Naive thymus-derived CD4-positive, alpha-beta T cell (primary cell): ENCODE results near the gene YAE1. TPM values are rescaled to one million over a fixed set of nuclear protein-coding genes. Genes with fewer than 3 reads are reported as not detected.

Experiments
- ATAC-seq: fragments of 150-1000 bp; cut with Tn5 transposase; 2 replicates; pipeline ENCODE4 v1.10.0; 2021; ENCODE audit warnings: mild to moderate bottlenecking, moderate library complexity
- CTCF ChIA-PET: fragments of 350-600 bp; sonication (Branson Sonifier 250); formaldehyde crosslinking; loops from one replicate; lab custom pipeline; 2021; ENCODE audit warnings: antibody characterized with exemption; lab: Charles Lee
- POLR2A ChIA-PET: fragments of 350-600 bp; sonication (Branson Sonifier 250); formaldehyde crosslinking; loops from one replicate; lab custom pipeline; 2021; ENCODE audit warnings: antibody characterized with exemption, inconsistent platforms; lab: Charles Lee
- DNase-seq, 9 donors: peaks; one replicate each; pipeline versions ENCODE4 v3.0.0 to v3.0.0-alpha.2; 2020 to 2022; ENCODE audit warnings: mixed read lengths in 1 of 9
- H3K27ac ChIP-seq: one replicate; pipeline ENCODE4 v1.7.0; 2013; ENCODE audit warnings: mild to moderate bottlenecking, low read depth, low read length, moderate library complexity
- H3K27me3 ChIP-seq, 2 donors: one replicate each; pipeline ENCODE4 v1.7.0; 2013; ENCODE audit warnings: low read length in 2 of 2, mild to moderate bottlenecking in 2 of 2, moderate library complexity in 2 of 2; ENCODE audit not compliant: control insufficient read depth in 2 of 2, insufficient read depth in 2 of 2
- H3K36me3 ChIP-seq, 3 experiments: 1 replicate in 2 of 3; 2 replicates in 1 of 3; pipeline ENCODE4 v1.7.0; 2013; ENCODE audit warnings: low read length in 3 of 3, mild to moderate bottlenecking in 3 of 3, moderate library complexity in 1 of 3; ENCODE audit not compliant: insufficient read depth in 3 of 3, control insufficient read depth in 2 of 3
- H3K4me1 ChIP-seq, 2 donors: one replicate each; pipeline ENCODE4 v1.7.0; 2013; ENCODE audit warnings: low read length in 2 of 2, mild to moderate bottlenecking in 2 of 2, moderate library complexity in 1 of 2; ENCODE audit not compliant: control insufficient read depth in 2 of 2, insufficient read depth in 2 of 2
- H3K4me3 ChIP-seq: 2 replicates; pipeline ENCODE4 v1.7.0; 2013; ENCODE audit warnings: mild to moderate bottlenecking, low read length
- H3K9me3 ChIP-seq, 3 experiments: 1 replicate in 2 of 3; 2 replicates in 1 of 3; pipeline ENCODE4 v1.7.0; 2013; ENCODE audit warnings: low read length in 3 of 3; ENCODE audit not compliant: control insufficient read depth in 2 of 3
- H3K27ac Mint-ChIP-seq, 9 donors: one replicate each; pipeline ENCODE4 v1.8.0; 2020 to 2022; ENCODE audit warnings: mixed read lengths in 9 of 9, mild to moderate bottlenecking in 8 of 9, moderate library complexity in 5 of 9, inconsistent platforms in 2 of 9
- H3K27me3 Mint-ChIP-seq, 5 donors: one replicate each; pipeline ENCODE4 v1.8.0; 2021 to 2022; ENCODE audit warnings: mixed read lengths in 5 of 5, mild to moderate bottlenecking in 1 of 5
- H3K36me3 Mint-ChIP-seq, 5 donors: one replicate each; pipeline ENCODE4 v1.8.0; 2020 to 2022; ENCODE audit warnings: mixed read lengths in 5 of 5, mild to moderate bottlenecking in 3 of 5, inconsistent platforms in 1 of 5
- H3K4me1 Mint-ChIP-seq, 7 donors: one replicate each; pipeline ENCODE4 v1.8.0; 2020 to 2022; ENCODE audit warnings: mixed read lengths in 7 of 7, mild to moderate bottlenecking in 3 of 7, inconsistent platforms in 1 of 7
- H3K4me3 Mint-ChIP-seq, 10 donors: one replicate each; pipeline ENCODE4 v1.8.0; 2020 to 2022; ENCODE audit warnings: mild to moderate bottlenecking in 10 of 10, mixed read lengths in 10 of 10, moderate library complexity in 6 of 10, inconsistent platforms in 2 of 10
- H3K9me3 Mint-ChIP-seq, 11 donors: one replicate each; pipeline ENCODE4 v1.8.0; 2020 to 2022; ENCODE audit warnings: mixed read lengths in 11 of 11, mild to moderate bottlenecking in 4 of 11, inconsistent platforms in 1 of 11, moderate library complexity in 1 of 11
- intact Hi-C, 2 donors: fragments of 100-400 bp; cut with micrococcal nuclease; formaldehyde crosslinking; loops; one replicate each; pipeline ENCODE4 v1.15.1; 2023
- polyA plus RNA-seq, 2 donors: library from polyadenylated mRNA; unstranded; fragments of 300-500 nt; fragmentation: Illumina TruSeq; gene quantifications; one replicate each; pipeline ENCODE4 v1.2.3, GENCODE V29; 2021
- total RNA-seq, 6 experiments: library from RNA in 5 of 6; stranded (reverse) in 5 of 6; gene quantifications; 1 replicate in 5 of 6; 2 replicates in 1 of 6; pipeline ENCODE4 v1.2.3 and lab custom pipeline; 2021 to 2026

Gene YAE1
- total and polyA plus RNA-seq, 7 experiments from 2014 or later: 10.2 to 34.2 (median 18.9) TPM

- H3K4me1 ChIP-seq: no peaks in the 10 kb centered on the region
- POLR2A ChIA-PET: no interaction called here
- no peaks in the 10 kb centered on the region for H3K9me3 ChIP-seq
- peaks cover 0 to 3% of the 10 kb centered on the region in 2 donors for H3K27me3 ChIP-seq
- no peak overlapping the region for H3K27ac ChIP-seq
- DNase-seq (no peak), ATAC-seq (no peak)
- Mint-ChIP-seq H3K27ac (no peak overlapping the region), H3K36me3 (no peaks in the 10 kb centered on the region), H3K9me3 (no peaks in the 10 kb centered on the region), H3K27me3 (peaks cover 14 to 29% (median 19%) of the 10 kb centered on the region in 5 donors), H3K4me3 (no peak overlapping the region), H3K4me1 (no peaks in the 10 kb centered on the region)
- CTCF ChIA-PET: no interaction called here
- H3K4me3 ChIP-seq: no peak overlapping the region
- no peaks in the 10 kb centered on the region for H3K36me3 ChIP-seq
- intact Hi-C loops: no loop called here
Measured at GRCh38 chr7:39527951-39528350, 38.3 kb upstream of the YAE1 start.

GRCh38 chr7:39528849-39529248, 37.4 kb upstream of the YAE1 start:
- H3K4me1 ChIP-seq: no peaks in the 10 kb centered on the region
- intact Hi-C loops: no loop called here
- no peak overlapping the region for H3K27ac Mint-ChIP-seq
- no peaks in the 10 kb centered on the region for H3K36me3 Mint-ChIP-seq
- no peaks in the 10 kb centered on the region for H3K9me3 ChIP-seq
- H3K4me3 Mint-ChIP-seq: no peak overlapping the region
- ChIA-PET CTCF (no interaction called here), POLR2A (no interaction called here)
- no peaks in the 10 kb centered on the region for H3K36me3 ChIP-seq
- H3K4me3 ChIP-seq: no peak overlapping the region
- no peak for DNase-seq
- peaks cover 10 to 29% (median 19%) of the 10 kb centered on the region in 5 donors for H3K27me3 Mint-ChIP-seq
- H3K27me3 ChIP-seq: peaks cover 0 to 3% of the 10 kb centered on the region in 2 donors
- H3K4me1 Mint-ChIP-seq: no peaks in the 10 kb centered on the region
- ATAC-seq: no peak
- H3K27ac ChIP-seq: no peak overlapping the region
- no peaks in the 10 kb centered on the region for H3K9me3 Mint-ChIP-seq

- DNase-seq (no peak), ATAC-seq (no peak)
- CTCF ChIA-PET: no interaction called here
- Mint-ChIP-seq H3K9me3 (no peaks in the 10 kb centered on the region), H3K27me3 (peaks cover 6 to 25% (median 17%) of the 10 kb centered on the region in 5 donors), H3K4me1 (no peaks in the 10 kb centered on the region), H3K4me3 (no peak overlapping the region), H3K27ac (no peak overlapping the region), H3K36me3 (no peaks in the 10 kb centered on the region)
- Histone ChIP-seq H3K36me3 (no peaks in the 10 kb centered on the region), H3K27ac (no peak overlapping the region), H3K4me1 (no peaks in the 10 kb centered on the region), H3K4me3 (no peak overlapping the region), H3K27me3 (no peaks in the 10 kb centered on the region), H3K9me3 (no peaks in the 10 kb centered on the region)
- POLR2A ChIA-PET: no interaction called here
- intact Hi-C loops: no loop called here
Measured at GRCh38 chr7:39529582-39529981, 36.6 kb upstream of the YAE1 start.

- no peaks in the 10 kb centered on the region for H3K36me3 Mint-ChIP-seq
- Histone ChIP-seq H3K4me3 (no peak overlapping the region), H3K36me3 (no peaks in the 10 kb centered on the region), H3K27me3 (no peaks in the 10 kb centered on the region), H3K4me1 (no peaks in the 10 kb centered on the region), H3K9me3 (no peaks in the 10 kb centered on the region), H3K27ac (no peak overlapping the region)
- intact Hi-C loops: no loop called here
- no peak overlapping the region for H3K4me3 Mint-ChIP-seq
- ChIA-PET POLR2A (no interaction called here), CTCF (no interaction called here)
- ATAC-seq: no peak
- H3K9me3 Mint-ChIP-seq: no peaks in the 10 kb centered on the region
- H3K4me1 Mint-ChIP-seq: no peaks in the 10 kb centered on the region
- no peak for DNase-seq
- peaks cover 3 to 16% (median 9%) of the 10 kb centered on the region in 5 donors for H3K27me3 Mint-ChIP-seq
- no peak overlapping the region for H3K27ac Mint-ChIP-seq
Measured at GRCh38 chr7:39530971-39531370, 35.2 kb upstream of the YAE1 start.

- CTCF ChIA-PET: no interaction called here
- H3K4me3 Mint-ChIP-seq: no peak overlapping the region
Measured at GRCh38 chr7:39531818-39532217, 34.4 kb upstream of the YAE1 start.

GRCh38 chr7:39532832-39533231, 33.4 kb upstream of the YAE1 start:
- intact Hi-C loops: no loop called here
- Histone ChIP-seq H3K27me3 (no peaks in the 10 kb centered on the region), H3K4me3 (no peak overlapping the region), H3K9me3 (no peaks in the 10 kb centered on the region), H3K27ac (no peak overlapping the region), H3K36me3 (no peaks in the 10 kb centered on the region), H3K4me1 (no peaks in the 10 kb centered on the region)
- POLR2A ChIA-PET: no interaction called here
- no peaks in the 10 kb centered on the region for H3K4me1 Mint-ChIP-seq
- peaks cover 0 to 13% (median 6%) of the 10 kb centered on the region in 5 donors for H3K27me3 Mint-ChIP-seq
- ATAC-seq: no peak
- H3K36me3 Mint-ChIP-seq: no peaks in the 10 kb centered on the region
- DNase-seq: no peak
- H3K4me3 Mint-ChIP-seq: no peak overlapping the region
- no peaks in the 10 kb centered on the region for H3K9me3 Mint-ChIP-seq
- CTCF ChIA-PET: no interaction called here
- H3K27ac Mint-ChIP-seq: no peak overlapping the region

More at GRCh38 chr7:39531818-39532217, 34.4 kb upstream of the YAE1 start:
- Histone ChIP-seq H3K4me3 (no peak overlapping the region), H3K27me3 (no peaks in the 10 kb centered on the region), H3K27ac (no peak overlapping the region), H3K36me3 (no peaks in the 10 kb centered on the region), H3K9me3 (no peaks in the 10 kb centered on the region), H3K4me1 (no peaks in the 10 kb centered on the region)
- H3K27ac Mint-ChIP-seq: no peak overlapping the region
- H3K27me3 Mint-ChIP-seq: peaks cover 6 to 14% (median 7%) of the 10 kb centered on the region in 5 donors
- H3K36me3 Mint-ChIP-seq: no peaks in the 10 kb centered on the region
- no peak for DNase-seq
- intact Hi-C loops: no loop called here
- no peak for ATAC-seq
- no peaks in the 10 kb centered on the region for H3K9me3 Mint-ChIP-seq
- POLR2A ChIA-PET: no interaction called here
- no peaks in the 10 kb centered on the region for H3K4me1 Mint-ChIP-seq

GRCh38 chr7:39534599-39534998, 31.6 kb upstream of the YAE1 start:
- Histone ChIP-seq H3K27me3 (no peaks in the 10 kb centered on the region), H3K9me3 (no peaks in the 10 kb centered on the region), H3K4me1 (no peaks in the 10 kb centered on the region), H3K36me3 (no peaks in the 10 kb centered on the region), H3K27ac (no peak overlapping the region), H3K4me3 (no peak overlapping the region)
- Mint-ChIP-seq H3K4me3 (no peak overlapping the region), H3K27ac (no peak overlapping the region), H3K36me3 (no peaks in the 10 kb centered on the region), H3K9me3 (no peaks in the 10 kb centered on the region), H3K4me1 (no peaks in the 10 kb centered on the region), H3K27me3 (peaks cover 0 to 10% (median 6%) of the 10 kb centered on the region in 5 donors)
- no peak for ATAC-seq
- no peak for DNase-seq
- intact Hi-C loops: no loop called here
- ChIA-PET CTCF (no interaction called here), POLR2A (no interaction called here)
